Measurements from ENCODE around the gene NRG3.

The NRG3 gene

GRCh38 chr10:81870472-81870871, 4.5 kb upstream of the NRG3 start:
- Histone ChIP-seq H3K9me3 (replicated peaks; ENCODE audit: low read length) (peaks cover 3% of the 10 kb centered on the region), H3K4me2 (ENCODE audit: low read length) (no peak overlapping the region), H3K27me3 (ENCODE audit: control insufficient read depth, insufficient read depth, low read length) (peaks cover 8% of the 10 kb centered on the region), H3K4me3 (ENCODE audit: low read length) (no peak overlapping the region), H3K36me3 (ENCODE audit: insufficient read depth, low read length) (no peaks in the 10 kb centered on the region), H3K4me1 (ENCODE audit: control insufficient read depth, insufficient read depth, low read length) (no peaks in the 10 kb centered on the region), H3K9ac (ENCODE audit: low read depth, low read length) (no peak overlapping the region)

GRCh38 chr10:81871558-81871957, 3.4 kb upstream of the NRG3 start:
- Histone ChIP-seq H3K36me3 (ENCODE audit: insufficient read depth, low read length) (no peaks in the 10 kb centered on the region), H3K4me2 (ENCODE audit: low read length) (no peak overlapping the region), H3K4me3 (ENCODE audit: low read length) (no peak overlapping the region), H3K9me3 (replicated peaks; ENCODE audit: low read length) (peaks cover 3% of the 10 kb centered on the region), H3K4me1 (ENCODE audit: control insufficient read depth, insufficient read depth, low read length) (no peaks in the 10 kb centered on the region), H3K27me3 (ENCODE audit: control insufficient read depth, insufficient read depth, low read length) (peaks cover 17% of the 10 kb centered on the region), H3K9ac (ENCODE audit: low read depth, low read length) (no peak overlapping the region)

GRCh38 chr10:81872206-81872862, 2.7 kb upstream of the NRG3 start:
- Histone ChIP-seq H3K27me3 (ENCODE audit: control insufficient read depth, insufficient read depth, low read length) (peaks cover 22% of the 10 kb centered on the region), H3K9ac (ENCODE audit: low read depth, low read length) (no peak overlapping the region), H3K36me3 (ENCODE audit: insufficient read depth, low read length) (no peaks in the 10 kb centered on the region), H3K9me3 (replicated peaks; ENCODE audit: low read length) (no peaks in the 10 kb centered on the region), H3K4me2 (ENCODE audit: low read length) (no peak overlapping the region), H3K4me3 (ENCODE audit: low read length) (no peak overlapping the region), H3K4me1 (ENCODE audit: control insufficient read depth, insufficient read depth, low read length) (no peaks in the 10 kb centered on the region)

GRCh38 chr10:81873231-81873931, 1.6 kb upstream of the NRG3 start:
- Histone ChIP-seq H3K36me3 (ENCODE audit: insufficient read depth, low read length) (no peaks in the 10 kb centered on the region), H3K27me3 (ENCODE audit: control insufficient read depth, insufficient read depth, low read length) (peaks cover 22% of the 10 kb centered on the region)

DNA sequence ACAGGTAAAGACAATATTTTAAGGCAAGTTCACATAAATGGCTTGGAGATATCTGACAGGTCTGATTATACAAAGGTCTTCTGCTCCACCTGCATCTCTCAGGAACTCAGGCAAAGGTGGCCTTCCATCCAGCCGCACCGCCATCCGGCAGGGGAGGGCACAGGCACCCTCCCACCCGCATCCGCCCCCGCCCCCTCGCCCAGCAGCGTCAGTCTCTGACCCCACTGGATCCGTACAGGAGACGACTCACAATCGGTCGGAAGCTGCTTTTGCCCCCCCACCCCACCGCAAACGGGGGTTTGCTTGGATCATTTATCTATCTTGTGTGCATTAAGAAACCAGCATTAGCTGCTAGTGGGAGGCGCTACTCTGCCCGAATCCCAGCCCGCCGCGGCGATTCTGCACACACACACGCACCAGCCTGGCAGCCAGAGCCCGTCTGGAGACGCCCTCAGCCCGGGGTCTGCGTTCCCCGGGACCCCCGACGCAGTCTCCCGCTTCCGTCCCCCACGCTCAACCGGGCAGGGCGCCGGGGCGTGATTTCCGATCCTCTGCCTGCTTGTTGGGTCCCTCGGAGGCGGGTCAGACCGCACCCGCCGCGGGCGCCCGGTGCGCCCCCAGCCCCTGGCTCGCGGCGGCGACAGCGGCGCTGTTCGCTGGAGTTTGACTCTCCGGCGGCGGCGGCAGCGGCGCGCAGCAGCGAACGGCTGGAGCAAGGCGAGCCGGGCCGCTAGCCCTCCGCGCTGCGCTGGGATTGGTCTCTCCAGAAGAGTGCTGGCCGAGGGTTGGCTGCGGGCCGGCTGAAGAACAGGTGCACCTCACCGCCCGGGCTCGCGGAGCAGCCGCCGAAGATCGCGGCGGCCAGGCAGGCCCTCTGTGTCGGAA, 820 bp upstream of the NRG3 start:
- Histone ChIP-seq H3K9me3 (replicated peaks; ENCODE audit: low read length) (no peaks in the 10 kb centered on the region), H3K4me3 (ENCODE audit: low read length) (no peak overlapping the region), H3K36me3 (ENCODE audit: insufficient read depth, low read length) (no peaks in the 10 kb centered on the region), H3K27me3 (ENCODE audit: control insufficient read depth, insufficient read depth, low read length) (peaks cover 22% of the 10 kb centered on the region), H3K4me1 (ENCODE audit: control insufficient read depth, insufficient read depth, low read length) (no peaks in the 10 kb centered on the region), H3K9ac (ENCODE audit: low read depth, low read length) (no peak overlapping the region), H3K4me2 (ENCODE audit: low read length) (no peak overlapping the region)

More at GRCh38 chr10:81873231-81873931, 1.6 kb upstream of the NRG3 start:
- Histone ChIP-seq H3K4me3 (ENCODE audit: low read length) (no peak overlapping the region), H3K9me3 (replicated peaks; ENCODE audit: low read length) (no peaks in the 10 kb centered on the region), H3K4me1 (ENCODE audit: control insufficient read depth, insufficient read depth, low read length) (no peaks in the 10 kb centered on the region), H3K9ac (ENCODE audit: low read depth, low read length) (no peak overlapping the region), H3K4me2 (ENCODE audit: low read length) (no peak overlapping the region)

GRCh38 chr10:81875467-81876252, 666 bp downstream of the NRG3 start:
- H3K4me3 ChIP-seq (ENCODE audit: low read length), result no peak overlapping the region
- no peaks in the 10 kb centered on the region for H3K9me3 ChIP-seq (replicated peaks; ENCODE audit: low read length)

GRCh38 chr10:81876253-81877077, 1.5 kb downstream of the NRG3 start:
- no peak overlapping the region for H3K9ac ChIP-seq (ENCODE audit: low read depth, low read length)
- no peaks in the 10 kb centered on the region for H3K9me3 ChIP-seq (replicated peaks; ENCODE audit: low read length)
- H3K27me3 ChIP-seq (ENCODE audit: control insufficient read depth, insufficient read depth, low read length), result peaks cover 22% of the 10 kb centered on the region
- H3K4me2 ChIP-seq (ENCODE audit: low read length), result no peak overlapping the region
- no peaks in the 10 kb centered on the region for H3K4me1 ChIP-seq (ENCODE audit: control insufficient read depth, insufficient read depth, low read length)
- no peaks in the 10 kb centered on the region for H3K36me3 ChIP-seq (ENCODE audit: insufficient read depth, low read length)
- H3K4me3 ChIP-seq (ENCODE audit: low read length), result no peak overlapping the region

More at GRCh38 chr10:81875467-81876252, 666 bp downstream of the NRG3 start:
- Histone ChIP-seq H3K36me3 (ENCODE audit: insufficient read depth, low read length) (no peaks in the 10 kb centered on the region), H3K4me2 (ENCODE audit: low read length) (no peak overlapping the region), H3K4me1 (ENCODE audit: control insufficient read depth, insufficient read depth, low read length) (no peaks in the 10 kb centered on the region), H3K9ac (ENCODE audit: low read depth, low read length) (no peak overlapping the region), H3K27me3 (ENCODE audit: control insufficient read depth, insufficient read depth, low read length) (peaks cover 22% of the 10 kb centered on the region)

- no peaks in the 10 kb centered on the region for H3K9me3 ChIP-seq (replicated peaks; ENCODE audit: low read length)
- peaks cover 22% of the 10 kb centered on the region for H3K27me3 ChIP-seq (ENCODE audit: control insufficient read depth, insufficient read depth, low read length)
- H3K36me3 ChIP-seq (ENCODE audit: insufficient read depth, low read length), result no peaks in the 10 kb centered on the region
- no peak overlapping the region for H3K4me3 ChIP-seq (ENCODE audit: low read length)
- no peak overlapping the region for H3K4me2 ChIP-seq (ENCODE audit: low read length)
- H3K4me1 ChIP-seq (ENCODE audit: control insufficient read depth, insufficient read depth, low read length), result no peaks in the 10 kb centered on the region
- H3K9ac ChIP-seq (ENCODE audit: low read depth, low read length), result no peak overlapping the region
Observed at GRCh38 chr10:81877596-81877995, 2.6 kb downstream of the NRG3 start.

GRCh38 chr10:81882011-81882410, 7.0 kb downstream of the NRG3 start:
- Histone ChIP-seq H3K9me3 (replicated peaks; ENCODE audit: low read length) (no peaks in the 10 kb centered on the region), H3K4me2 (ENCODE audit: low read length) (no peak overlapping the region), H3K36me3 (ENCODE audit: insufficient read depth, low read length) (no peaks in the 10 kb centered on the region), H3K27me3 (ENCODE audit: control insufficient read depth, insufficient read depth, low read length) (peaks cover under 1% of the 10 kb centered on the region), H3K9ac (ENCODE audit: low read depth, low read length) (no peak overlapping the region), H3K4me1 (ENCODE audit: control insufficient read depth, insufficient read depth, low read length) (no peaks in the 10 kb centered on the region), H3K4me3 (ENCODE audit: low read length) (no peak overlapping the region)

DNA sequence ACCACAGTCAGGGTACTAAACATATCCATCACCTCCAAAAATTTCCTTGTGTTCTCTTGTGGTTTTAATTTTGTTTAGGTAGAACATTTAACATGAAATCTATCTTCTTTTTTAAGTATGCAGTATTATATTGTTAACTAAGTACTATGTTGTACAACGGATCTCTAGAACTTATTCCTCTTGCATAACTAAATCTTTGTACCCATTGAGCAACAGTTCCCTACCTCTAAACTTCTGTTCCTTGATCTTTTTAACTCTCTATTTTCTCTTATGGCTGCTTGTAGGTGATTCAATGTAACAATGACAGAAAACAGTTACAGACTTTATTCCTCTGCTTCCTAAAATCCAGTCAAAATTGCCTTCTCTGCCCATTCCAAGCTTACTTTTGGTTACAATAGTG, 9.9 kb downstream of the NRG3 start:
- Histone ChIP-seq H3K27me3 (ENCODE audit: control insufficient read depth, insufficient read depth, low read length) (no peaks in the 10 kb centered on the region), H3K4me3 (ENCODE audit: low read length) (no peak overlapping the region), H3K4me1 (ENCODE audit: control insufficient read depth, insufficient read depth, low read length) (no peaks in the 10 kb centered on the region), H3K9me3 (replicated peaks; ENCODE audit: low read length) (no peaks in the 10 kb centered on the region), H3K9ac (ENCODE audit: low read depth, low read length) (no peak overlapping the region), H3K4me2 (ENCODE audit: low read length) (no peak overlapping the region), H3K36me3 (ENCODE audit: insufficient read depth, low read length) (no peaks in the 10 kb centered on the region)

All from skeletal muscle satellite cell (primary cell).